Measurements from ENCODE around the gene EEFSEC. TPM values are rescaled to one million over a fixed set of nuclear protein-coding genes. Genes with fewer than 3 reads are reported as not detected.

The EEFSEC gene
- total and polyA plus RNA-seq, 2 of the 4 experiments (the other 2 are of a cell fraction) = 4.5 to 9.3 TPM

DNA sequence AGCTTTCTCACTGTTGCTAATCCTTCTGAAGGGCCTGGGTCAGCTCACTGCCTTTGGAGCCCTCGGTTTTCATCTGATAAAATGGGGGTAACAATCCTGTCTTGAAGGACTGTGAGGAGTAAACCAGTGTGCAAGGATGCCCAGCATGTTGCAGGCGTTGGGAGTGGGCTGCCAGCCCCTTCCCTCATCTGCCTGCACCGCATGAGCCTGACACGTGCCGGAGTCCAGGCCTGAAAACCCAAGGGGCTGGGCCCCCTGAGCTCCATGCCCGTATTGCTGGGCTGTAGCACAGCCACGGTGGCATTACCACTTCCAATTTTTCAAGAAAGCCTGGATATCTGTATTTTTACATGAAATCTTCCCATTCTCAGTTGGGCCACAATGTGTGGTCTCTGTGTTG lies 215.3 kb downstream of the EEFSEC start:
- no peaks in the 10 kb centered on the region for H3K9me3 ChIP-seq (ENCODE audit: control insufficient read depth, insufficient read depth, low read length)
- peaks cover 10% of the 10 kb centered on the region; the same call in 1 of the 2 replicates for H3K9me1 ChIP-seq (ENCODE audit: insufficient read depth, low read length)
- no peak overlapping the region for H2BK120ac ChIP-seq (ENCODE audit: low read depth, low read length)
- dilution Hi-C loops (cut with HindIII; ENCODE audit: low sequenced_read_pairs, unreplicated experiment) = no loop called here
- no peak overlapping the region for H2AK9ac ChIP-seq (replicated peaks; ENCODE audit: low read depth, low read length, poor library complexity)
- no peak overlapping the region for H2AFZ ChIP-seq (replicated peaks; ENCODE audit: low read length, poor library complexity)
- 80% methylated on average over 3 of the region's 7 CpGs; no CpG with 5 or more reads in 1 of the 2 experiments for WGBS, 2 experiments (ENCODE audit: extremely low coverage in 2 of 2, insufficient read length in 1 of 2)
- no TSS peak for BruUV-seq (replicated peaks)
- no peak overlapping the region for H2BK5ac ChIP-seq (ENCODE audit: low read depth, low read length, poor library complexity, severe bottlenecking)
- ChIA-PET POLR2A (ENCODE audit: unreplicated experiment) (no interaction called here), CTCF (no interaction called here)
- no peak overlapping the region for H3K4me2 ChIP-seq (ENCODE audit: low read depth, low read length)
- no peak overlapping the region for H2BK15ac ChIP-seq (ENCODE audit: low read depth, low read length)
- no peaks in the 10 kb centered on the region for H3K36me3 ChIP-seq (ENCODE audit: control insufficient read depth, insufficient read depth, low read length)
- in situ Hi-C loops (cut with MboI; ENCODE audit: low sequenced_read_pairs) = no loop called here
- no peak overlapping the region for H4K8ac ChIP-seq (ENCODE audit: low read depth in 2 of 2, low read length in 2 of 2)
- H3K14ac ChIP-seq (replicated peaks; ENCODE audit: low read depth, low read length) = no peak overlapping the region
- intact Hi-C loops (cut with micrococcal nuclease) = no loop called here
- no peak overlapping the region for H4K5ac ChIP-seq (ENCODE audit: low read depth, low read length)
- H3K9ac ChIP-seq (ENCODE audit: low read depth, low read length) = no peak overlapping the region
- no peaks in the 10 kb centered on the region for H3K79me1 ChIP-seq (ENCODE audit: low read depth in 1 of 2, low read length in 2 of 2)
- H3K27me3 ChIP-seq (ENCODE audit: control insufficient read depth, insufficient read depth, low read length) = no peaks in the 10 kb centered on the region
- H4K91ac ChIP-seq (ENCODE audit: insufficient read depth, low read depth, low read length) = no peak overlapping the region
- DNase-seq (no peak), ATAC-seq (ENCODE audit: low read depth) (no peak)
- H3K23ac ChIP-seq (ENCODE audit: low read depth, low read length) = no peak overlapping the region
- no peak overlapping the region for H3K27ac ChIP-seq (ENCODE audit: insufficient read depth, low read length)
- no peaks in the 10 kb centered on the region; the same call in 1 of the 2 replicates for H4K20me1 ChIP-seq (ENCODE audit: insufficient read depth, low read length)
- H2AK5ac ChIP-seq (ENCODE audit: low read depth, low read length) = no peak overlapping the region
- no peaks in the 10 kb centered on the region for H3K4me1 ChIP-seq (ENCODE audit: control insufficient read depth, insufficient read depth, low read length)
- H2BK20ac ChIP-seq (ENCODE audit: low read depth, low read length) = no peak overlapping the region
- no peak overlapping the region for H3K18ac ChIP-seq (ENCODE audit: low read depth, low read length)
- no peak overlapping the region for H3K4me3 ChIP-seq (ENCODE audit: insufficient read depth, low read depth, low read length)
- TF ChIP-seq BHLHE40 (IDR thresholded peaks at IDR 0.05; ENCODE audit: low read depth, low read length) = no peak
- TF ChIP-seq CEBPB (IDR thresholded peaks at IDR 0.05; ENCODE audit: low read depth, low read length) = no peak
- TF ChIP-seq RAD21 (IDR thresholded peaks at IDR 0.05; ENCODE audit: low read length) = no peak
- TF ChIP-seq POLR2A (IDR thresholded peaks at IDR 0.05; ENCODE audit: low read depth, low read length) = no peak
- TF ChIP-seq, protein P1, sequence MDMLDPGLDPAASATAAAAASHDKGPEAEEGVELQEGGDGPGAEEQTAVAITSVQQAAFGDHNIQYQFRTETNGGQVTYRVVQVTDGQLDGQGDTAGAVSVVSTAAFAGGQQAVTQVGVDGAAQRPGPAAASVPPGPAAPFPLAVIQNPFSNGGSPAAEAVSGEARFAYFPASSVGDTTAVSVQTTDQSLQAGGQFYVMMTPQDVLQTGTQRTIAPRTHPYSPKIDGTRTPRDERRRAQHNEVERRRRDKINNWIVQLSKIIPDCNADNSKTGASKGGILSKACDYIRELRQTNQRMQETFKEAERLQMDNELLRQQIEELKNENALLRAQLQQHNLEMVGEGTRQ (IDR thresholded peaks at IDR 0.05; ENCODE audit: low read depth, low read length) = no peak
- TF ChIP-seq NFE2L2 (IDR thresholded peaks at IDR 0.05; ENCODE audit: low read depth, low read length) = no peak
- no peak for TF ChIP-seq MXI1 (IDR thresholded peaks at IDR 0.05; ENCODE audit: borderline replicate concordance, low read depth, low read length)
- TF ChIP-seq CHD1 (IDR thresholded peaks at IDR 0.05; ENCODE audit: low read depth, low read length) = no peak
- TF ChIP-seq MAFK (IDR thresholded peaks at IDR 0.05; ENCODE audit: low read depth, low read length) = no peak
- TF ChIP-seq, protein P2, sequence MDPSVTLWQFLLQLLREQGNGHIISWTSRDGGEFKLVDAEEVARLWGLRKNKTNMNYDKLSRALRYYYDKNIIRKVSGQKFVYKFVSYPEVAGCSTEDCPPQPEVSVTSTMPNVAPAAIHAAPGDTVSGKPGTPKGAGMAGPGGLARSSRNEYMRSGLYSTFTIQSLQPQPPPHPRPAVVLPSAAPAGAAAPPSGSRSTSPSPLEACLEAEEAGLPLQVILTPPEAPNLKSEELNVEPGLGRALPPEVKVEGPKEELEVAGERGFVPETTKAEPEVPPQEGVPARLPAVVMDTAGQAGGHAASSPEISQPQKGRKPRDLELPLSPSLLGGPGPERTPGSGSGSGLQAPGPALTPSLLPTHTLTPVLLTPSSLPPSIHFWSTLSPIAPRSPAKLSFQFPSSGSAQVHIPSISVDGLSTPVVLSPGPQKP (IDR thresholded peaks at IDR 0.05; ENCODE audit: borderline replicate concordance, low read depth, low read length) = no peak
- no peak overlapping the region for H3K56ac ChIP-seq (ENCODE audit: extremely low read depth, insufficient read depth, low read length)
- H3K4ac ChIP-seq (ENCODE audit: low read depth, low read length) = no peak overlapping the region
